NCI-H774 (cell line): ENCODE results near the gene LINS1.

ENCODE experiments used
- DNase-seq: peaks from one replicate; lab custom pipeline; 2025; lab: John Stamatoyannopoulos, UW

LINS1 gene

DNA sequence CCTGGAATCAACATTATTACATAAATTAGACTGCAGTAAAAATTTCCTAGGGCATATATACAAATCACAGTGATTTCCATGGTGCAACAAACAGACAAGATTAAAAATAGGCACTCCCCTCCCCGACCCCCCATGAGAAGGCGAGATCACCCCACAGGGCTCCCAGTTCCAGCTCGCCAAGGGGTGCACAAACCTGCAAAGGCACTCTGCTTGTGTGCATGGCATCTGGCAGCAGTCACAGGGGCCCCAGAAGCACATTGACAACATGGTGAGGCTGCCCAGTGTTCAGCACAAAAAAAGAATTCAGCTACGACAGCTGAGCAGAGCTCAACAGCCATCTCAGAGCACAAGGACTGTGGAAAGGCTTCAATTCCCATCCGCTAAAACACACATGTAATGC, 54.0 kb downstream of the LINS1 start:
- no peak for DNase-seq

DNA sequence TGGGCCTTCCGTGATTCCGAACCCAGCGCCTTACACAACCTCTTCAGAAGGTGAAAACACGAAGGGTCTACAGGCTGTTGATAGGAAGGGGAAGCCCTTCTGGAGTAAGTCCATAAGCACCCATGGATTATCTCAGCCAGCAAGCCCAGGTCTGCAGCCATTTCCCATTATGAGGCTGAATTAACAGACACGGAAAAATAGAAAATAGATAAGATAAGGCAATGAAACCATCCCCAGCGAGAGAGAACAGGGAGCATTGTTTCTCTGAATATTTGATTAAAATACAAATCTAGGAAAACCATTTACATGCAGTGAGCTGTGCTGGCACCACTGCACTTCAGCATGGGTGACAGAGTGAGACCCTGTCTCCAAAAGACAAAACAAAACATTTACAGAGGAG, 57.0 kb downstream of the LINS1 start:
- DNase-seq = no peak

DNA sequence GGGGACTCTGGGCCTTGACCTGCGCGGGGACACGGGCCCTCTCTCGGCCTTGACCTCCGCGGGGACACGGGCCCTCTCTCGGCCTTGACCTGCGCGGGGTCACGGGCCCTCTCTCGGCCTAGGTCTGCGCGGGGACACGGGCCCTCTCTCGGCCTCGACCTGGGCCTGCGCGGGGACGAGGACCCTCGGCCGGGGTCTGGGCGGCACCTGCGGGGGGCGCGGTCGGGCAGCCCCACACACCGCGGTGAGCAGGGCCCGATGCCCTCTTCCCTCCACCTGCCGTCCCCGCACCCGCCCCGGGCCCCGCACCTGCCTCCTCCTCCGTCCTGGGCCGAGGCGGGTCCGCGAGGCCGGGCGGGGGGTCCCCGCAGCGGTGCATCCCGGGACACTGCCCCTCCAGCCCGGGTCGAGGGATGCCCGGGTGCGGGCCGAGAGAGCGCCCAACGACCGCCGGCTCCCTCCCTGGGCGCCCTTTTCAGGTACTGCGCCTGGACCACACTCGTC, 57.6 kb downstream of the LINS1 start:
- DNase-seq = no peak

DNA sequence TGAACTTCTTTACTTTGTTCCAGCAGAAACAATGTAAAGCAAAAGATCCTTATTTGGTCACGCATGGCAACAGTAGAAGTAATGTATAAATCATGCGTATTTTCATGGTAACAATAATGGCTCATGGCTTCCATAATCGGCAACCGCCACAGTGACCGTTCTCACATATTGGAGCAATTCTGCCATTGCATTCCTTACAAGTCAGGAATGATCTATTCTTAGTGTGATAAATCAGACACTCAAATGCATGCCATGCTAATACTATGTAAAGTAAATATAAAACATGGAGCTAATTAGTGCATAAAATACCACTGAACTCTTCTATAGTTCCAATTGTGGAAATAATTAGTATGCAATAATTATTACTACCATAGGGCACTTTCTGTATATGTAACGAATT, 59.7 kb downstream of the LINS1 start:
- DNase-seq = no peak

DNA sequence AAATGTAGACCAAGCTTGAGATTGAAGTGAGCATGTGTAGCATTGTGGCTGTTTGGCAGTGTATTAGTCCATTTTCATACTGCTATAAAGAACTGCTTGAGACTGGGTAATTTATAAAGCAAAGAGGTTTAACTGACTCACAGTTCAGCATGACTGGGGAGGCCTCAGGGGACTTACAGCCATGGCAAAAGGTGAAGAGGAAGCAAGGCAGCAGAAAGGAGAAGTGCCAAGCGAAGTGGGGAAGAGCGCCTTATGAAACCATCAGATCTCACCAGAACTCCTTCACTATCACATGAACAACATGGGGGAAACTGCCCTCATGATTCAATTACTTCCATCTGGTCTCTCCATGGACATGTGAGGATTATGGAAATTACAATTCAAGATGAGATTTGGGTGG, 64.7 kb downstream of the LINS1 start:
- no peak for DNase-seq

DNA sequence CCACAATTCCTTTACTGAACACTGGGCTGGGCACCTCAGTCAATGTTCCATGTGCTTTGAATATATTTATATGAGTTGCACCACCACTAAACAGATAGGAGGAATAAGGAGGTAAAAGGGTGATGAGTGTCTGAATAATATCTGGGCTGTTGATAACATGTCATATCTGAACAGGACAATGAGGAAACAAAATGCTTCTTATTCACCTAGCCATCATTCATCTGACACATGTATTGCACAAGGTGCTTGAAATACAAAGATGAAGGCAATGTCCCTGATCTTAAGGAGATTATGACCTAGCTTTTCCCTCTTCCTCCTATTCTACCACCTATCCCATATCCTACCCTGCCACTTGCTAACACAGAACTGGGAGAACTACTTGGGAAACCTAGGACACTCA, 65.3 kb downstream of the LINS1 start:
- no peak for DNase-seq

DNA sequence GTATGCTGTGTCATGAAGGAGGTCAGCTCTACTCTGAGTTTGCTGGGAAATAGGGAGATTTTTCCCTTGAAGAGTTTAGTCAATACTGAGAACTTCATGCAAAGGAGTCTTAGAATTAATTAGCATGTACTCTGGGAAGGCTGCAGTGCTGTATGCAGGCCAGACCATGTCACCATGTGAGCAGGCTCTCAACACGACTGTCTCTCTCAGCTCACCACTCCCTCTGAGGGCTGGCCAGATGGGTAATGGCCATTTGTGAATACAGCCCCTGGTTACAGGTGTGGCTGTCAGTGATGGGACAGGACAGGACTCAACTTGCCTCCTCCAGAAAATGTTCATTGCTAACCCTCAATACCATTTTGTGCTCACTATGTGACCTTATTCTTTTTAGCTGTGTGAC, 68.1 kb downstream of the LINS1 start:
- DNase-seq = no peak

DNA sequence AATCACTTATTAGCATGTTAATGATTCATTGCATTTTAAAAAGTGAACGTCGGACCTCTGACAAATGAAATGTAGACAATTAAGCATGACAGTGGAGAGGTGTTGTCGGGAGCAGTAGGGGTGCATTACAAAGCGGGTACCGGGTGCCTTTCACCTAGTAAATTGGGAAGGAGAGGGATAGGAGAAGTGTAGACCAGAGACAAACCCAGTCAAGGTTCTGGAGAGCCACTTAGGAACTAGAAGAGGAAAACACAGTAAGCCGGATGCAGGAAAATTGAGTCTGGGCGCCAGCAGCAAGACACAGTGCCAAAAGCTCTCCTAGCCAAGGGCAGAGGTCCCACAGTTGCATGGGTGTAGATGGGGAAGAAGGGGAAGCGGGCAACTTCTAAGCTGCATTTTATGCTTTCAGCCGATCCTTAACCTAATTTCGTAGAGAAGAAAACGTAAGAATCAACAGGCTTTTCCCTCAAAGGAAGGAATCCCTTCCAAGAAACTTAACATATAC, 70.1 kb downstream of the LINS1 start:
- no peak for DNase-seq

DNA sequence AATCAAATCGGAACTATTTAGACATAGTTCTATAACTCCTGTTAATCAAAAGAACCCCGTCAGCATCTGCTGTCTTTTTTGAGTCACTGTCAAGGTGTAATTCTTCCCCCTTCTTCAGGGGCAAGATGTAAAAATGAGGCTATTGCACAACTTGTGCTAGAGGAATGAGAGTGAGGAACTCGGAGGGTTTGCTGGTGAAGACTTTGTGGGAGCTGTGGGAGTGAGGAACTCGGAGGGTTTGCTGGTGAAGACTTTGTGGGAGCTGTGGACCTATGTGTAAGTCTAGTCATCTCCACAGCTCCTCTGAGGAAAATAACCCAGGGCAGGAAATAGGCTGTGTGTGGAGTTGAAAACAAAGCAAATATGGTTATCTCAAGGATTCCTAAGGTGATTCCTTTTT, 70.8 kb downstream of the LINS1 start:
- no peak for DNase-seq

DNA sequence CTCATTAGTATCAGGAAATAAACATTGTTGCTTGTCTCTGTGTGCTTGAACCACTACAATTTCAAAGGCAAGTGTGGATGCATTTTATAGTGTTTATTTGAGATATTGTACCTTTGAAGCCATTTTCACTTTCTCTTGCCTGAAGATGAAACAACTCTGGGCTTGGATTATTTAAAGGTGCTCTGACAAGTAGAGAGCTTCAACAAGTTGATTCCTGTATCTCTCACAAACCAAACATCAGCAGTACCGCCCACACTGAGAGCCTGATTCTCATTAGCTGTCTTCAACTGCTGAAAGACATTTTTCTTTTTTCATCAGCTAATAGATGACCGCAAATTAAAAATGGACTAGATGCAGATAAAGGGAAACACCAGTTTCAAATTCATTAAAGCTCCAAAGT, 72.4 kb downstream of the LINS1 start:
- no peak for DNase-seq

DNA sequence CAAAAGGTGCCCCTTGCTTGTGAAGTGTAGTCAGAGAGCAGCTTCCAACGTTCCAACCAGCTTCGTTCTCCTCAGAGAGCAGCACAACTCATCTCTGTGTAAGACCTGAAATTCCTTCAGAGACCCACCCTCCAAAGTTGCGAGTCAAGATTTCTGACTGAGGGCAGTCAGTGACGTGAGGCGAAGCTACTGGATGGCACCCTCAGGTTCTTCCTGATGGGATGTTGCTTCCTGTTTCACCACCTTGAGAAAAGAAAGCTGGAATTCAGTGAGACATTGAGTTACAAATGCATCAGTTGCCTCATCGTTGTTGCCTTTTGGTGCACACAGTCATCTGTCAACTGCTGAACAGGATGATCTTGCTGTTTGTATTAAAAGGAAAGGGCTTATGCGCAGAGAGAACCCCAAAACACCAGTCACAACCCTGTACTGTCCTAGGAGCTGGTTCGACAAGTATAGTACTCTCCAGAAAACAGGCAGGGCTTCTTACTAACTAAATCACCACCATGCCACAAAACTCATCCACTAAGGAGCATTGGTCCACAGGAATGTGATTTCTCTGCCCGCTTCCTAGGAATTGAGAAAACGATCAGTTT, 73.1 kb downstream of the LINS1 start, which contains the start of gene CERS3:
Gene CERS3, minus strand, starts transcription at position 118 of the 596 bp plus-strand sequence. CDS start 27,101 bp downstream, outside the sequence.
- DNase-seq = no peak

DNA sequence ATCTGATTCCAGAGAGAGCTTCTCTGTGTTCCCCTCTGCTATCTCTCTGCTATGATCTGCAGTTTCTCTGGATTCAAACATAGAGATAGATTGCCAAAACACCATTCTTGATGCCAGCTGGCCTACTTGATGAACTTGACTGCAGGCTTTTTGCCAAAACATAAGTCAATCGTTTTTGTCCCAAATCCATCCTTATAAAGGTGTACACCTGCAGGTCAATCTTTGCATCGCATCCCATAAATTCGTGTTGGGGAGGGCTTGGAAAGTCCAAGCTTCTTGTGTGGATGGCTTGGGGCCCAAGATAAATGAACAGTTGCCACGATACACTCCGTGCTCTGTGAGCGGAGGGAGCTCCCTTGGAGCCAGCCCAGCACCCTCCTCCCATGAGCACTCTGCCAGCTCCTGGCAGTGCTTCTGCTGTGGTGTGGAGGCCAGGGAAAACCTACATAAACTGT, 75.9 kb downstream of the LINS1 start:
- DNase-seq = no peak

DNA sequence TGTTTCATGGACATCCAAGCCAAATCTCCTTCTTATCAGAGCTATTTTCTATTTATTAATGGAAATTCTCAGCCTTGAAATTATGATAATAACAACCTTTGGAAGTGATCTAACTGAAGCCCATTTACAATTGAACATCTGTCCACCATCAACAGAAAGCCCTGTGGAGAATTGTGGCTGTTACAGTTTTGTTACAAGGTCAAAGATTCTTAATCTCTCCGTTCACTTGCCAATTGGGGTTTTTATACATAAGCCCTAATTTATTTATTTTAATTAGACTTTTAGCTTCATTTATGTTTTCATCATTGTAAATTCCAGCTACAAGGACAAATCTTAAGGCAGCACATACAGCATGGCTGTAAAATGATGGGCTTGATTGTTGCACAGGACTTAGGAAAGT, 76.5 kb downstream of the LINS1 start:
- no peak for DNase-seq

DNA sequence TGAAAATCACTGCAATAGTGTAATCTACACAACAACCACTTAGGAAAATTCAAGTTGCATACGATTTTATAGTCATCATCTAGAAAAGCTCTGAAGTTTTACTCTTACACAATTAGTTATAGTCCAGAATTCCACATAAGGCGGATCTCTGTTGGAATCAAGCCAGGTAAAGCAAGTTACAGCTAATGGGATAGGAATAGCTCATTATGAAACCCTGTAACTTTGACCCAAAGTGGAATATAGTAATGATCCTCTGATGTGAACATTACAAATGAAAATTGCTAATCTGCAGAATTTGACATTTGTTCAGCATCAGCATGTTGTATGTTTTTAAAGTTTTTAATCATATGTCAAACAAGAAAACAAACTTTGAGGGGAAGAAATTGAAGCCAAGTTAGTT, 77.7 kb downstream of the LINS1 start:
- no peak for DNase-seq

DNA sequence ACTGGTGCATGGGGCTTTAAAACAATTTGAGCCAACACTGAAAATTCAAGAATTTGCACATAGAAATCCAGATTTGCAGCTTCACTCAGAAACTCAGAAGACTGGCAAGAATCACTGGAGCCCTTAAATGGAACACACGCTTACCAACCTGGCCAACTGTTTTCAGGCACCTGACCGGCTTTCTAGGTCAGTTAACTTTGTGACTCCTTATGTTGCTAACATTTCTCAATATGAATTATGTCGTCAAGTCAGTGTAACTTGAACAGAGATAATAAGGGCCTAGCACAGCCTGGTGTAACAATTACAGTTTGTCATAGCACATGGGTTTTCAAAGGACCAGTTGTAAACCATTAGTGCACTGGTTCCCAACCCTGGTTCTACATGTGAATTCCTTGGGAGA, 80.1 kb downstream of the LINS1 start:
- DNase-seq = no peak

DNA sequence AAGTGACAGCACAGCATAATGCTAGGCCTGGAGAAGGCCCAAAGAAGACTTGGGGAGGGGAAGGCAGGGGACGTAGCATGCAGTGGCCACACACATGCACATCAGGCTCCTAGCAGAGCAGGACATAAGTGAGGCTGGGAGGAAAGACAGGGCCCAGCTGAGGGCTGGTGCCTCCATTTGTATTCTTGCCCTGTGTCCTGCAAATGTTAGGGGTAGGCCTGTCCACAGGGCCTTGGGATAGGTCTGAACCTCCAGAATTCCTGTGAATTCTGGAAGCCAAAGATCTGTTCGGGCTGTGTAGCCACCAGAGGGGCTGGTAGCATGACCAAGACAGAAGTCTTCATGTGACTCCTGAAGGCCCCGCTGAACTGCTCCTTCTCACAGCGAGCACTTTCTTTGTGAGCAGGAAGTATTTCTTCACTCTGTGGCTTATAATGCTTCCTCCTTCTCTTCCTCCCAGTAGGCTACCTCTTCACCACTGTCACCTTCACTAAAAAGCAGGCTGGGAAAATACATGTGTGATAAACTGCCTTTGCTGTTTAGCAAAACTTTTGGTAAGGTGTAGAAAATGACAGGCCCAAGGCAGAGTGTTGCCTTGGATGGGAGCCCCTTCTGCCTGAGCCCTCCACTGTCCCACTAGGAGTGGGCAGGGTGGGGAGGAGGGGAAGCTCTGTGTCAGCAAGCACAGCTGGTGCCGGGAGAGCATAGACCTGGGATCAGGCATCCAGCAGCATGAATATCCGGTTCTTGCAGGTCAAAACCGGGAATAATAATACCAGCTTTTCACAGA, 81.7 kb downstream of the LINS1 start:
- no peak for DNase-seq

DNA sequence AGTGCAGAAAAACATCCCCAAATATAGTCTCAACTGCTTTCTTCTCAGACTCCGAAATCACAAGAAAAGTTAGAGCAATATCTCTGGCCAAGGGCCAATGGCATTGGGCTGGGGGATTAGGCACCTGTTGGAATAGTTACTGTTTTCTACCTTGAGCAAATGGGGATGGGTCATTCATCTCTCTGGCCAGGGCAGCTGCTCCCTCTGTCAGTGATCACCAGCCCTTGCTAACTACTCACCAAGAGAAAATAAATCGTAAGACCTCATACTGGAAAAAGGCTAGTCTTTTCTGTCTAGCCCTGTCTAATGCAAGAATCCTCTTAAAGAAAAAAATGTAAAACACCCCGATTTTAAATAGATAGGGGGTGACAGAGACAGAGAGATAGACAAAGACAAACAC, 84.1 kb downstream of the LINS1 start:
- no peak for DNase-seq
